IPS DF 4.7 (cell line): ENCODE data around the gene C1orf87.
A peak's percentile ranks its signal among the peaks of the same experiment; 100 is the strongest.

Experiments
- DNase-seq: peaks from one replicate; pipeline ENCODE4 v3.0.0-alpha.2; 2013; ENCODE audit warnings: low spot score; ENCODE audit errors: extremely low read depth

The C1orf87 gene

DNA sequence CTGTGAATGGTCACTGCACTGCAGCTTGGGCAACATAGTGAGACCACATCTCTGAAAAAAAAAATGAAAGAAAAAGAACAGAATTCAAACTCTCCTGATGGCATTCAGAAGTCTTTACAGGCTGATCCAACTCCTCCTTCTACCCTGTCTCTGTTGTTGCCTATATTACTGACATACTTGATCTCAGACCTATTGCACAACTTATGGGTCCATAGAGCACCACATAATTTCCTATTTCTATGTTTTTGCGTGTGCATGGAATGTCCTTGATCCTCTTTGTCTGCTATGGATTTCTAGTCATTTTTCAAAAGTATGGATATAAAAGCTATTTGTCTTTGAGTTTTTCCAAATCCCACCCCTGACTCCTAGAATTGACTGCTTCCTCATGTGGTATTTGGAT is 124.6 kb downstream of the C1orf87 start:
- no peak for DNase-seq

DNA sequence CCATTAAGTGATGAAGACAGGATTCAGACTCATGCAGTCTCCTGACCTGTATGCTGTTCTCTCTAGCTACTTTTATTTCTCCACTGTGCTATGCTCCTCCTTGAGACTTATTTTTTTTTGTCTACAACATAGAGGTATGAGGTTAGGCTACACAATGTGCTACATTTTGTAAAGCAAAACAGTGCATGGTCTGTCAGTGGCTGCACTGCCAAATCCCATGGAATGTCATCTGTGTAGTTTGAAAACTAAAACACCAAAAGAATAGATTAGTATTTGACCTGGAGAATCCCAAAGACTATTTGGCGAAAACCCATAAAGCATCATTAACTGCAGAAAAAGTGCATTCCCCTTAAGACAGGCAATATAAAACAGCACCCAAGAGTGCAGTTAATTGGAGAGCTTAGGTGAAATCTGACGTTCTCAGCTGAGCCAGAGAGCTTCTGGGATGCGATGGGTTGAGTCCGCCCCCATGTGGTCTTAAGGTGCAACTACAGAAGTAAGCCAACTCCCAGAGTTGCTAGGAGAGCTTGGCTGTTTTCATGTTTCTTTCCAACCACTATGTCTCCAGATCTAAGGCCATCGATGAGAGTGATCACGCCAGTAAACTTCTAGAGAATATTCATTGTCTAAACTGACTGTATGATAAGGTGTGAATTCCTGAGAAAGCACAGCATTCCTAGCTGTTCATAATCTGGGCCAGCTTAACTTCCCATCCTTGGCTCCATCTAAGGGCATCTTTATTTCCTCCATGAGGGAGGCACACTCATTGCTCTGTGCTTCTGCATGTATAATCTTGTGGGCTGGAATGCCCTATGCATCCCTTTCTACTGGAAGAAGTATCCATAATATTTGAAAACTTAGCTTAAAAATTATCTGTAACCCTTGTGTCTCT is 126.3 kb downstream of the C1orf87 start:
- DNase-seq = peak; percentile 56

GRCh38 chr1:59945790-59946189 is 127.8 kb downstream of the C1orf87 start:
- no peak for DNase-seq
